Smooth muscle cell of the umbilical artery (primary cell): ENCODE results near the gene MED26. TPM values are rescaled to one million over a fixed set of nuclear protein-coding genes. Genes with fewer than 3 reads are reported as not detected.

Experiments
- total RNA-seq: library from RNA; depleted of rRNA; stranded (reverse); fragments of >200 nt; gene quantifications from 2 replicates; pipeline ENCODE4 v1.2.3, GENCODE V29; 2014

Gene MED26, protein sequence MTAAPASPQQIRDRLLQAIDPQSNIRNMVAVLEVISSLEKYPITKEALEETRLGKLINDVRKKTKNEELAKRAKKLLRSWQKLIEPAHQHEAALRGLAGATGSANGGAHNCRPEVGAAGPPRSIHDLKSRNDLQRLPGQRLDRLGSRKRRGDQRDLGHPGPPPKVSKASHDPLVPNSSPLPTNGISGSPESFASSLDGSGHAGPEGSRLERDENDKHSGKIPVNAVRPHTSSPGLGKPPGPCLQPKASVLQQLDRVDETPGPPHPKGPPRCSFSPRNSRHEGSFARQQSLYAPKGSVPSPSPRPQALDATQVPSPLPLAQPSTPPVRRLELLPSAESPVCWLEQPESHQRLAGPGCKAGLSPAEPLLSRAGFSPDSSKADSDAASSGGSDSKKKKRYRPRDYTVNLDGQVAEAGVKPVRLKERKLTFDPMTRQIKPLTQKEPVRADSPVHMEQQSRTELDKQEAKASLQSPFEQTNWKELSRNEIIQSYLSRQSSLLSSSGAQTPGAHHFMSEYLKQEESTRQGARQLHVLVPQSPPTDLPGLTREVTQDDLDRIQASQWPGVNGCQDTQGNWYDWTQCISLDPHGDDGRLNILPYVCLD
- total RNA-seq, result 2.4 and 5.7 TPM in 2 replicates

DNA sequence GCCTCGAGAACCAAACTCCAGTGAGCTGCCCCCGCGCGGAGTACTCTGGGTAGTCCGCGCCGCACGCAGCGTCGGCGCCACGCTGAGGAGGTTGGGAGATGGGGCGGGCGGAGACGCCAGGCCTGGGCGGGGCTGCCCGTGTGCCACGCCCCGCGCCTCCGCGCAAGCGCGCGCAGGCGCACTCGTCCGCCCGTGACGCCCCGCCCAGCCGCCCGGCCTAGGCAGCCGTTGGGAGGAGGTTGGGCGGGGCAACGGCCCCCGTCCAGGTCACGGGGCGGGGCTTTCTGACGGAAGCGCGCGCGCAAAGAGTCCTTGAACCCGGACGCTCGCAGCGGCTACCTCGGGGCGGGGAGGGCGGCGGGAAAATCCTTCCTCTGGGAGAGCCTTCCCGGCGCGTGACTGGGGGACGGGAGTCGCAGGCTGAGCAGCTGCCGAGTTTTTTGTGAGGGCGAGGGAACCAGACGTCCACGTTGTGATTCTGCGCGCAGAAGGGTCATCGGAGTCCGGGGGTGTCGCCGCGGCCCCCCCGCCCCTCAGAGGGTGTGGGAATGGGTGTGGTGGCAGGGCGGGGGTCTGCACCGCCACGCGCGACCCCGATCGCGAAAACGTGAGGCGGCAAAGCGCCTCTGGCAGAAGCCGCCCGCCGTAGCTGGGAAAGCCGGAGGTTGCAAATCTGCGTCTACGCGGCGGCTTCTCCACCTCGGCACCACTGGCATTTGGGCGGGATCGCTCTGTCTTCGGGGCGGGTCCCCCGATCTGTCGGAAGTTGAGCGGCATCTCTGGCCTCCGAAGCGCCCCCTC is at the start of gene MED26:
Gene MED26 (minus strand): TSS at position 22 of the 801 bp plus-strand sequence. CDS start 261 bp downstream, outside the sequence.

DNA sequence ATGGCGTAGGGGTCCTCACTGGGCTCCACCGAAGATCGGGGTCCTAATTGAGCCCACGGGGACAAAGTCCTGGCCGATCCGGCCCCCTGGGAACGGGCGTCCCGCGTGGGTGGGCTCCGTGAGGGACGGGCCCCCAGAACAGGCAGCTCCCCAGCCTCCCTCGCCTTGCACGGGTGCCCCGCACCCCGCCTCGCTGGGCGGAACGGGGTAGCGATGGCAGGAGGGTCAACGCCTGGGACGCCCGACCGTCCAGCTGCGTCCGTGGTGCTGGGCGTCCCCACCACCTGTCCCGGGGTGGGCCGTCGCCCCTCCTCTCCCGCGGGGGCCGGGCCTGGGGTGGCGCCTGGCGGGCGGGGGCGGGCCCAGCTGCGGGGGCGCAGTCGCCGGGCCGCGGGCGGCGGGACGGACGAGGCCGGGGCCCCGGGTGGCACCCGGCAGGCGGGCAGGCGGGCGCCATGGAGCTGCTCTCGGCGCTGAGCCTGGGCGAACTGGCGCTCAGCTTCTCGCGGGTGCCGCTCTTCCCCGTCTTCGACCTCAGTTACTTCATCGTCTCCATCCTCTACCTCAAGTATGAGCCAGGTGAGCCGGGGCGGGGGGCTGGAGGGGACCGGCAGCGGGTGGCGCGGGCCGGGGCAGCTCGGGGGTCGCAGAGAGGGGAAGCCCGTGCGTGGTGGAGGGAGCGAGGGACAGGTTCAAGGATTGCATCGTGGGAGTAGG is 32.9 kb upstream of the MED26 start, which contains the start of gene TMEM38A:
Gene TMEM38A (plus strand): TSS at position 377 of the 717 bp plus-strand sequence. CDS start 79 bp downstream, at position 456.

DNA sequence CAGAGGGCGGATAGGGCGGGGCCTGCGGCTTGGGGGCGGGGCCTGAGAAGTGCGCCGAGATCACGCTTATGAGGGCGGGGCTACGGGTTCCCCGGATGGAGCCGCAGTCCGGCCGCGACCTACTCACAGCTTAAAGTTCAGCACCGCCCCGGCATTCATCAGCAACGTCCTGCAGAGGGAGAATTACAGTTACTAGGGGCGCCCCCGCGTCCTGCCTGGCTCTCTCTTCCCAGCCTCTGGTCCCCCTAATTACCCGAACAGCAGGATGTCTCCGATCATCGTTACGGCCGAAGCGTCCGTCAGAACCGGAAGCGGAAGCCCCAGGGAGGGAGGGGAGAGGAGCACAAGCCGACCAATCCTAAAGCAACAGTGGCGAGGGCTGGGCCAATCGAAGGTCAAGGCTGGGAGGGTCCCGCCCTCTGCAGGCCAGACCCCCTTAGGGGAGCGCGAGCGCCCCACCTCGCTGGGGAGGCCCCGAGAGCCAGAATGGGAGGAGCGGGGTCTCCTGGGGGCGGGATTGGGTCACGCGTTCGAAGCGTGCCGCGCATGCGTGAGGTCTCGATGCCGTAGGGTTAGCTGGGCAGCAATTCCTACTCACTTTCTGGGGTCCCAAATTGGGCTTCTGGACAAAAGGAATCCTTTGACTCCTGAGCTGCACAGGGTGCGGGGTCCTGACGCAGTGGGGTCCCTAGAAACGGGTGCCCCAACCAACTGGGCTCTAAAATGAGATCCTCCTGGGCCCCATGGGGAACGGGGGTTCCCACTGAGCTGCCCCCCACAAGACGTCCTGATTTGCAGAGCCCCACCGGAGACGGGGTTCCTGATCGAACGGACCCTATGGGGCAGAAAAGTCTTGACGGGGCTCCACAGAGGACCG is 32.1 kb upstream of the MED26 start, which contains the start of gene SMIM7:
Gene SMIM7 (minus strand): TSS at position 313 of the 877 bp plus-strand sequence. CDS start 34 bp downstream, at position 279.

DNA sequence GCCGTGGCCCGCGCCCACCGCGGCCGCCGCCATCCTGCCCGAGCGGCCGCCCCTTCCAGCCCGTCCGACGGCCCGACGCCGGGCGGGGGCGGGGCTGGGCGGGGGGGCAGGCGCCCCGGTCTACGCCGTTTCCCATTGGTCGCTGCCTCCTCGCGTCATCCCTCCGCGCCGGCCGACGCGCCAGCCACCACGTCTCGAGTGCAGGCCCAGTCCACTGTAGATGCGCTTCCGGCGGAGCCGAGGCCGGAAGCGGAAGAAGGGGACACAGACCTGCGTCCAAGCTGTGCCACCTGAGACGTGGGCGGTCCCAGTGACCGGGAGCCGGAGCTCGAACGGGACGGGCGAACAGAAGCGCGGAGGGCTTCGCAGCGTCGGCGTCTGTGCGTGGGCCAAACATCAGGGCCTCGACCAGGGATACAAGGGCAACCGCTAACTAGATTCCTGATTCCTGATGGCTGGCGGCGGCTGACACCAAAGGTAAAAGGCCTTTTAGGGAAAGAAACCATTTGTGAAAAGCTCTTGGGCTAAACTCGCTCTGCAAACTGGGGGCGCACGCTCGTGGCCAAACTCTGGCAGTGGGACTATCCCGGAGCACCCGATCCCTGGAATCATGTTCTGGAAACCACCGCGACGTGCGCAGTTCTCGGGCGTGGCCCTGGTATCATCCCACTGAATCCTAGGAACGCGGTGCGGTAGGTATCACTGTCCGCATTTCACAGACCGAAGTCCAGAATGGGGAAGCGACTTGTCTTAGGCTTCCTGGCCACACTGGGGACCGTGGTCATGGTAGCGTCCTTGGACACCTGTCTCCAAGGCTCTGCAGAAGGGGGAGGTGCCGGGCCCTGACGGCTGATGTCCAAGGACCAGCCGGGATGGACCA is 55.4 kb downstream of the MED26 start, which contains the start of gene SLC35E1:
Gene SLC35E1 (minus strand): TSS at position 84 of the 880 bp plus-strand sequence. CDS start 51 bp downstream, at position 33.

DNA sequence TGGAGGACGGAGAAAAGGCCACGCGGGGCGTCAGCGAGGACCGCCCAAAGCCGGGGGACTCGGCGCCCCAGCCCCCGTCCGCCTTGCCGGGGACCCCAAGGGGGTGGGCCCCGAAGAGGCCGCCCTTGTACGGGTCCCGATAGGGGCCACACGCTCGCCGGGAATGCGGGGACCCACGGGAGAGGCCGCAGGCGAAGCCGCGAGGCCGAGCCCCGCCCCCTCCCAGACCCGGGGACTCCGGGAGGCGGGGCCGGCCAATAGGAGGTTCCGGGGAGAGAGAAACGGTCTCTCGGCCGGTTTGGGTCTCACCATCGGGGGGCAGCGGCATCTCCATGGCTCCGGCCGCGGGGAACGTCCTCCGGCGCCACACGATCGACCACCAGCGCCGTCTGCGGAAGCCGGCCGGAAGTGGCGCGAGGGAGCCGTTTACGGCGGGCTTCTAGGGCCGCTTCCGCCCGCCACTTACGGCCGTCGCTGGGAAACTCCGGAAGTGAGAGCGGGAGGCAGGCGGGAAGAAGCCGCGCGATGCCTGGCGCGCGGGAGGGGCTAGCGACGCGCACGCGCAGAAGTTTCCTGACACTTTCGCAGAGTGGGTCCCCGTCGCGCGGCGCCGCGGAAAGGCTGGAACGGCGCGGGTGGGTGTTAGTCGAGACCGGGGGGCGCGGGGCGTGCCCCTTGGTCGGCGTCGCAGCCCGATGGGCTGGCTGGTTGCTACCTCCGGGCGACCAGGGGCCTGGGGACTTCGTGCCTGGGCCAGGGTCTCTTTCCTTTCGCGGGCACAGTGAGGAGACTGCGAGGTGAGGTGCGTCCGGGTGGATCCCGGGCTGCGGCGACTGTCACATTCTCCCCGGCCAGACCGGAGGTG is 85.7 kb downstream of the MED26 start, which contains the start of gene CHERP:
Gene CHERP (minus strand): TSS at position 393 of the 865 bp plus-strand sequence. CDS start 59 bp downstream, at position 334.

Other genes starting within 250 kb of the MED26 start
- 14.6 and 15.8 TPM in 2 replicates for gene EPS15L1, start 156.2 kb downstream of the MED26 start, total RNA-seq
- 0.09 TPM in 1 of 2 replicates, not detected in the other for gene CALR3, start 132.0 kb downstream of the MED26 start, total RNA-seq
- 5.3 and 6.1 TPM in 2 replicates for gene C19orf44, start 131.8 kb downstream of the MED26 start, total RNA-seq
- 6.2 and 7.3 TPM in 2 replicates for gene CHERP, start 85.8 kb downstream of the MED26 start, total RNA-seq
- 60.0 and 66.2 TPM in 2 replicates for gene SLC35E1, start 55.8 kb downstream of the MED26 start, total RNA-seq
- gene SMIM7, start 31.9 kb upstream of the MED26 start, total RNA-seq, result 54.9 and 90.6 TPM in 2 replicates
- 1.0 and 2.1 TPM in 2 replicates for gene TMEM38A, start 32.9 kb upstream of the MED26 start, total RNA-seq
- gene NWD1, start 91.6 kb upstream of the MED26 start, total RNA-seq, result not detected in 2 replicates
- 22.6 and 60.9 TPM in 2 replicates for gene SIN3B, start 201.2 kb upstream of the MED26 start, total RNA-seq